Germinal center (tissue), 1 donor: Measurements from ENCODE around the gene LRRC2.
"Not testable (repeated sequence)": the region's sequence is repeated elsewhere in the genome, so short reads cannot be mapped to it uniquely, and the experiment has no call there.

ENCODE experiments used
- DNase-seq: peaks from one replicate; pipeline ENCODE4 v3.0.0; 2012; ENCODE audit warnings: mixed read lengths, low spot score

LRRC2 gene, protein sequence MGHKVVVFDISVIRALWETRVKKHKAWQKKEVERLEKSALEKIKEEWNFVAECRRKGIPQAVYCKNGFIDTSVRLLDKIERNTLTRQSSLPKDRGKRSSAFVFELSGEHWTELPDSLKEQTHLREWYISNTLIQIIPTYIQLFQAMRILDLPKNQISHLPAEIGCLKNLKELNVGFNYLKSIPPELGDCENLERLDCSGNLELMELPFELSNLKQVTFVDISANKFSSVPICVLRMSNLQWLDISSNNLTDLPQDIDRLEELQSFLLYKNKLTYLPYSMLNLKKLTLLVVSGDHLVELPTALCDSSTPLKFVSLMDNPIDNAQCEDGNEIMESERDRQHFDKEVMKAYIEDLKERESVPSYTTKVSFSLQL

DNA sequence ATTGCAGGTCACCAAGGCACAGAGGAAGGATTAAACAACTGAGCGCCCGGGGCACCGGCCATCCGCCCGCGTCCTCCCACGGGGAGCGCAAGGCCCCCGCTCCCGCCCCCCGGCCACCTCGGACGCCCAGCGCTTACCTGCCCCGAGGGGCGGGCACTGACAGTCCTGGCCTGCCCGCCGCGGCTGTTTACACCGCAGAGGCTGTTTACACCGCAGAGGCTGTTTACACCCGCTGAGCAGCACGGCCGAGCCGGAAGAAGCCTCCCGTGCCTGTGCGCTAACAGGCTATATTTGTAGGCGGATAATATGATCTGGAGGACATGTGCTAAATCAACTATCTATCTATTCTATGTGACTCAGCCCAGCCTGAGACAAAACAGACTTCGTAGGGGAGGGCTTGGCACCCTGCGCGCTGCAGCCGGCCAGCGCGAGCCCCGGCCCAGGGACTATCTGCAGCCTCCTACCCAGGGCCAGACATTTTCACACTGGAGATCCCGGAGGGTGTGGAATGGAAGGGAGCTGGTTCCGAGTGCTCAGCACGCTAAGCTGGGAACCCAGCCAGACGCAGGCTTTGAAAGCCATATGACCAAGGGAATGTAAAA, at the start of gene LRRC2:
Gene LRRC2 (minus strand): TSS at position 263 of the 602 bp plus-strand sequence. CDS start 14,711 bp downstream, outside the sequence.
- no peak for DNase-seq

DNA sequence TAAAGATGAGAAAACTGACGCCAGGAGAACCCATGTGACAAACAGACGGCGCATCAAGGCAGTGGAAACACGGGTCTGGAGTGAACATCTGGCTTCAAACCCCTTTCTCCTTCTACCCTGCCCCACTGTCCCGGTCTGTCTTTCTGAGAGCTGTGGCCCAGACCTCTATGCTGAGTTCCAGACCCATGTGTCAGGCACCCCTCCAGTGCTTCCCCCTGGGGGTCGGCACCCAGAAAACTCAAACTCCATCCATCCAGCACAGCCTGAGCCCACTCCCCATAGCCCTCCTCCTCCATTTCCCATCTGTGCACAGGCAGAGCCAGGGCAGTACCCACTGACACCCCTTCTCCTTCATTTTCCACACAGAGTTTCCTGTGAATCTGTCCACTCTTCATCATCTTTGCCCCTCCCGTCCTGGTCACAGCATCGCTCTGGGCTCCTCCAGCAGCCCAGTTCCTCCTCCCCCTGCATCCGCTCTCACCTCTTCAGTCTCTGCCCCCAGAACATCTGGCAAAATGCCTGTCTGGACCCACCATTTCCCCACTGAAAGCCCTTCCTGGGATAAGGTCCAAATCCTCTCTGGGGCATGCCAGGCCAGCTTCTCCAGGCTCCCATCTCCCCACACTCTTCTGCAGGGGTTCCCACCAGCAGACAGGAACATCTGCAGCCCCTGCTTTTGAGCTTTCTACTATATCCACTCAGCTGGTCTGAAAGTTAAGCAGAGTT, 49.1 kb upstream of the LRRC2 start:
- no peak for DNase-seq

DNA sequence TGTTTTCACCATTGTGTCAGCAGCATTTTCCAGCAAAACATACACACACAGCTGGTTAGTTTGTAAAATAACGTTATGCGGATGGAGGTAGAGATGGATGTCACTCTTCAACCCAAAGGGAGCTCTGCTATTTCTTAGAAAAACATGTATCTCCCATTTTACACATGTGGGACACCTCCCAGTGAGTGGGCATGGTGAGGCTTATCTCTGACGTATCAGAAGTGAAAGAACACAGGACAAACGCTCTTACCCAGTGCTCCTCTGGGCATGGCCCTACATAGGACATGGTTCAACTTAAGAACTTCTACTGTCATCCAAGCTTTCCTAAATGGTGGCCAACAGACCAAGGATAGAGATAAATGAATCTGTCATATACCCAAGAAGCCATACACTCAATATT, 48.3 kb upstream of the LRRC2 start:
- DNase-seq, result no peak

DNA sequence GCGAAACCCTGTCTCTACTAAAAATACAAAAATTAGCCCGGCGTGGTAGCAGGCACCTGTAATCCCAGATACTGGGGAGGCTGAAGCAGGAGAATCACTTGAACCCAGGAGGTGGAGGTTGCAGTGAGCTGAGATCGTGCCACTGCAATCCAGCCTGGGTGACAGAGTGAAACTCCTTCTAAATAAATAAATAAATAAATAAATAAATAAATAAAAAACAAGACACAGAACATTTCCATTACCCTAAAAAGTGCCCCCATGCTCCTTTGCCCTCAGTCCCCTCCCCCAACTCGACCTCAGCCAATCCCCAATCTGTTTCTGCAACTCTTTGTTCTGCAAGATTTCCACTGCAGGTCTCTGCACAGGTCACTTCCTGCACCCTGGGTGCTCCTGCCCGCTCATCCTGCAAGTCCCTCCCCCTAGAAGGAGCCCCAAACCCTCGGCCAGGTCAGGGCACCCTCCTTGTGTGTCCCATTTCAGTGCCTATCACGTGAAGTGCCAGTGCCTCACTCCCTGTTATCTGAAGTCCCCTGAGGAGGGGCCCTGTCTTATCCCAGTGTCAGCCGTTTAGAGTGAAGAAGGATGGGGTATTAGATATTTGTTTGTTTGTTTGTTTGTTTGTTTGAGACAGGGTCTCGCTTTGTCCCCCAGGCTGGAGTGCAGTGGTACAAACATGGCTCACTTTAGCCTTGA, 47.4 kb upstream of the LRRC2 start:
- no peak for DNase-seq

DNA sequence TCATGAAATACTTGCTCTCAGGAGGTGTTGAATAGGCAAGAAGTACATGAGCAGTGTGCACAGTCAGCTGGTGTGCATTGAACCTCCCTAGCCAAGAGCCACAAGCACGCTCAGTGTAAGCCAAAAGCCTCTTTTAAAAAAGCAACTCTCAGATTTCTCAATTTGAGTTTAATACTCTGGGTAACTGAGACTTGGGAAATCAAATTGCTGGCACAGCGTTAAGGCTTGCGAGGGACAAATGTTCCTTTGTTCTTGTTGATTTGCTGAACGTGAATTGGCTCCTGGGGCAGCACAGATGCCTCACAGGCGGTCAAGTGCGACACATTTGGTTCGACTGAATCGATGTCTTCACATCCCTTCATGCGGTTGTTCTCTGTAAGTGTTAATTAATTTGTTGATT, 46.2 kb upstream of the LRRC2 start, which contains the start of gene FAM240A:
Gene FAM240A (plus strand): TSS at position 202 of the 400 bp plus-strand sequence. CDS start 159 bp downstream, at position 361.
- no peak for DNase-seq

DNA sequence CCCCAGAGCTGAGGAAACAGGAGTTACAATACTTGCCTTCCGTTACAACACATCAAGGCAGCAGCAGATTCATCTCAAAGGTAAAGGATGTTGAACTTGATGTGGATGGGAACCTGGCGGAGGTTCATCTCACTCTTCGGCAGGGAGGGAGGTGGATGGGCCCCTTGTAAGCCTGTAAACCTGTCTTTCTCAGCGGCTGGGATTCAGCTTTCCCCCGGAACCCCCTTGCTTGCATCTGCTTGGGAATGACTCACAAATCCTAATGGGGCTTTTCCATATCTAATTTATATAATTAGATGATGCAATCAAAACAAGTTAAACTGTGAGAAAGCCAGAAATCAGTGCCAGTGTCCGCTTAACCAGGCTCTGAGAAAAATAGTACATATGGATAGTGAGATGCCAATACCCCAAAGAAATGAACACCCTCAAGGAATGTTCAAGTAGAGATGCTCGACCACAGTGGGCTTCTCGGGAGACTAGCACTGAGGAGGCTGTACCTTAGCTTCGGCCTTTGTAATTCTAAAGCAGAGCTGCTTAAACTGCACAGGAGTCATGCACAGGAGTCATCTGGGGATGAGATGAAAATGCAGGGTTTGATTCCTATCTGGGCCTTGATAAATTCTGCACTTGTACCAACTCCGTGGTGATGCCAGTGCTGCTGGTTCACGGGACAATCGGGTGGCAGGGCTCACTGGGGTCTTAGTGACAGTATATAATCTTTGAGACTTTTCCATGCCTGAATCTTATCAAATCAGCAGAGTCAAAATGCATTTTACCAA, 44.0 kb upstream of the LRRC2 start:
- no peak for DNase-seq

DNA sequence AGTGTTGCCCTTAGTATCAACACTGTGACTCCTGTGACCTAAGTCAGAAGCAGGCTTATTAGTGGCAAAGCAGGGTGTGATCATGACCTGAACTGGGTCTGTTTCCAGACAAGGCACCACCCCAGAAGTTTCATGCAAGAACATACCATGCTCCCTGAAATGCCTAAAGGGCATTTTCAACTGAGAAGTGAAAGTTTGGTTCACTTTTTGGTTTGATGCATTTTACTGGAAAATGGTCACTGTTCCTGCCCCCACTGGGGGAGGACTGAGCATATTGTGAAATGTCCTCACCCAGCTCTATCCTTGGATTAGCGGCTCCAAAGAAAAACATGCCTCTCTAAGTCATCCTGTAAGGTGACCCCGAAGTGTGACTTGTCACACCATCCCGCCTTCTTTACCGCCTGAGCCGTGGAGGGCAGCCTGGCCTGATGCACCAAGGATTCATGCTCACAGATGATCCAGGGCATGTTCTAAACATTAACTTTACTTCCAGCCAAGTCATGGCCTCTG, 43.2 kb upstream of the LRRC2 start:
- no peak for DNase-seq

DNA sequence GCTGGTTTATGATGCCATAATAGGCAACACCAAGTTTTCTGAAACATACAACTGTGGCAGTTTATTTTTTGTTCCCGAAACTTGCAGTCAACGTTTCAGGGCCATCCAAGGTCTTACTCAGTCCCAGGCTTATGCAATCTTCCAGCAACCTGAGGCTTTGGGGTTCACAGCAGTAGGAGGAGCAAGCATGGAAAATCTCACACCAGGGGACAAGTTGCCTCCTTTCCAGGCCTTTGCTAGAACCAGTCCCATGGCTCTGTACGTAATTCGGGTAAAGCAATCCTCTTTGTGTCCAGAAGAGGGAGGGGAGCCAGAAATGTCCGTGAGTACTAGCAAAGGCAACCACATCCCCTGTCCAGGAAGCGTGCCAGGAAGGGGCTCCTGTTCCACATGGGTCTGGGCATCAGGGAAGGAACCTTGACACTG, 41.5 kb upstream of the LRRC2 start:
- no peak for DNase-seq

DNA sequence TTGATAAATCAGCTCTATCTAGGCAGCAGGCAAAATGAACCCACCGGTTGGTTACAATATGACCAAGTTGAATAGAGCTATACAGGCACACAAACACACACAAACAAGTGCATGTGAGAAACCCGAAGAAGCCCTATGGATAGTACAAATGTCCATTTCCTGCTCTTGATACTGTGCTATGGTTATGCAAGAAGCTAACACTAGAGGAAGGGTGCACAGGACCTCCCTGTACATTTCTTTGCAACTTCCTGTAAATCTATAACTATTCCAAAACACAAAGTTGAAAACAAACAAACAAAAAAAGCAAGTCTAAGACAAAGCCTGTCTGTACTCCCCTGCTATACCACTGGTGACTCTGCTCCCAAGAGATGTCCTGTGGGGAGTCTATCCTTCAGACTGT, 38.0 kb upstream of the LRRC2 start:
- no peak for DNase-seq

DNA sequence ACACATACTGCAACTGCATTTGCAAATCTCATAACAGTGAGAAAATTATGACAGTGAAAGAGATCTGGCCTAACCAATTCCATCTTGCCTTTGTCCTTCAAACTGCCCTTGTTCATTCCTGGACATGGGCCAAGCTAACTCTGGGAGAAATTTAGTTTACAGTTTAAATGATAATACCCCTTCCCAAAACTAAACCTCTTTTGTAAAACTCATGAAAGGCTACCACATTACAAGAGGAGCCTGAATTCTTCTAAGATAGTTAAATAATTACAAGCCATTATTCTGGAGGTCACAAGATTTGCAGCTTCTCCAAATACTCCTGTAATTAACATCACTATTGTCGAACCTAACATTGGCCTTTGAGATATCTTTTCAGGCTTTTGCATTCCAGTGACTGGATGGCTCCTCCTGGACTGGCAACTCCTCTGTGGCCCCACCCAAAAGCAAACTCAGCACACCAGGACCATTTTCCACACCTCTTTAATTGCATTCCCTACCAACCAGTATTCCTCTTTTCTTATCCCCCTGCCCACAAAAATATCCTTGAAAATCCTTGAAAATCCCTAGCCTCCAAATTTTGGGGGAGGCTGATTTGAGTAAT, 37.4 kb upstream of the LRRC2 start:
- no peak for DNase-seq

DNA sequence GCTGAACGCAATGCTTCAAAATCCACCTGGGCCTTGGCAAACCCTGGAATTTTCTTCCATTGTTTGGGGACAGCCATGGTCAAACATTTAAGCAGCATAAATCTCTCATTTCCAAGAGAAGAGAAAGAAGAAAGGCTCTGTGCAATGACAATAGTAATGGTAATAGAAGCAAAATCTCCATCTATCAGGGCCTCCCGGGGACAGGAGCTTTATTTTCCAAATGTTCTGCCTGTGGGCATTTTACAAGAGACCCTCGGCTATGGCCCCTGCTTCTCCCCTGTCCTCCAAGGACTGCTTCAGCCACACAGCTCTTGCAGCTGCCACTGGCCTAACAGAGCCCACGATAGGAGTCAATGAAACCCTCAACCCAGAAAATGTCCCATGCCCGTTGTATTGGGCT, 33.5 kb upstream of the LRRC2 start:
- no peak for DNase-seq

DNA sequence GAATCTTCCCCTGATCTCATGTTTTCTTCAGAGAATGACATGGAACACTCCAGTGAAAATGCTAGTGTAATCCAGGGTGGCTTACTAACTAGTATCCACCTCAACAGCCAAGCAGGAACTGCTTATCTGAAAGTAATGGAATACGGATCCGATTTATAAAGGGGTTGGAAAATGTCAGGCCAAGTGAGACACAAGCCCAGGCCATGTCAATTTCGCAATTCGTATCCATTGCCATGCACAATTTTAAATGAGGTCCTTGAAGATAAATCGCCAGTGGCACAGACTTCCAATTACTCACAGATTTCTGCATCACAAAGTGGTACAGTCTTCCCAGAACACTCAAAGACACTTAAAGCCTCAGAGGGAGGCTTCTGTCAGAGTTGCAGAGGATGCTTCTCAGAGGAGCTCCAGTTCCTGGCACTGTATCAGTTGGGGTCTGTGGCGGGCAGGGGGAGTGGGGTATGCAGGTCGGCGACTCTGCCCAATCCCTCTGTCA, 29.8 kb upstream of the LRRC2 start:
- no peak for DNase-seq

DNA sequence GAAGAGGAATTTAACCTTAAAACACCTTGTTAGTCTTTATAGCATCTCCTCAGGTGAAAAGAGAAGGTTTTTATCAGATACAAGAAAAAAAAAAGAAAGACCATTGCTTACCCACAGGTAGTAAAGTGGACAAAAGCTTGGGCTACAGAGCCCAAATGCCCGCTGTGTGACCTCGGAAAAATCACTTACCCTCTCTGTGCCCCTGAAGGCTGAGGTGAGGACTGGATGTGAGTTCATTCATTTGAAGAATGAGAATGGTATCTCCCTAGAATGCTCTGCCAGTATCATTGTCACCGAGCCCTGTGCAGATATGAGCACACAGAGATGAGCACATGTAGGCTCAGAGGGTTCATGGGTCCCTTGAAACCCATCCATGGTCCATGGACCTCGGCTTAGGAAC, 28.6 kb upstream of the LRRC2 start:
- no peak for DNase-seq

DNA sequence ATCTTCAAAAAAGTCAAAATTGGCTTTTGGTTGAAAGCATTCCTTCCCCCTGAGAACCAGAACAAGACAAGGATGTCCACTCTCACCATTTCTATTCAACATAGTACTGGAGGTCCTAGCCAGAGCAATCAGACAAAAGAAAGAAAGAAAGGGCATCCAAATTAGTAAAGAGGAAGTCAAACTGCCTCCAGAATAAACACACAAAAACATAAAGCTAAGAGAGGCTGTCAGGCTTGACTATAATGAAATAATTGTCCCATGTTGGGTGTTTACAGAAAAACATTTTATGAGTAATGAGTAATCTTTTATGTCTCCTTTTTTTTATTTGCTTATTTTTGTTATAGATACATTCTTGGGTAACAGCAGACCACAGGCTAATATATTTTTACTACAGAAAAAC, 27.9 kb upstream of the LRRC2 start:
- DNase-seq, result no peak

DNA sequence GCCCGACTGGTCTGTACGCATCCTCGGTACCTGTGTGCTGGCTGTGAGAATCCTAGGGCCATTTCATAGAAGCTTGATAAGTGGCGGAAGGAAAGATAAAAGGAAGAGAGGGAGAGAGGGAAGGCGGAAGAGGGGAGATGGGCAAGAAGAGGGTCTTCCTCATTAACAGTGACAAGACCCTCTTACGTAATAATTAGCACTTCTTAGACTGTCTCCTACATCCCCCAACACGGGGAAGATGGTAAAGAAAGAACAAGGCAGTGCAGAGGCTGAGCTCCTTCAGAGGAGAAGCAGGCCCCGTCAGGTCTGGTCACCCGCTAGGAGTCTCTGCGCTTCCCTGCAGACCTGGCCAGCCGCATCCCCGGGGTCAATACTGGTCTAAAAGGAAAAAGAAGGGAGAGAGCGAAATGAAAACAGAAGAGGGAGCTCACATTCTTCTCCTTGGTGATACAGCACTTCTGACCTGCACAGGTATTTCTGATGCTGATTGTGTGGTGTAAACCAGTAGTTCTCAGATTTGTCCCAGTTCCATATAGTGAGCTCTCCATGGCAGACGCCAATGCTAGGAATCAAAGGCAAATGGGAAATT, 27.3 kb upstream of the LRRC2 start:
- DNase-seq, result no peak

DNA sequence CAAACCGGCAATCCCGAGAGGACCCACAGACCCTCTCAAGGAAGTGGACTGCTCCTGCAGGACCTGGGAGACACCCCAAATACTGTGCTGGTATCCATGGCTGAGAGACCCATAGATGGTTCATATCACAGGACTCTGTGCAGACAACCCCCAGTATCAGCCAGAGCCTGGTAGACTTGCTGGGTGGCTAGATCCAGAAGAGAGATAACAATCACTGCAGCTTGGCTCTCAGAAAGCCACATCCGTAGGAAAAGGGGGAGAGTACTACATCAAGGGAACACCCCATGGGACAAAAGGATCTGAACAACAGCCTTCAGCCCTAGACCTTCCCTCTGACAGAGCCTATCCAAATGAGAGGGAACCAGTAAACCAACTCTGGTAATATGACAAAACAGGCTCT, 21.2 kb upstream of the LRRC2 start:
- DNase-seq, result not testable (repeated sequence)

DNA sequence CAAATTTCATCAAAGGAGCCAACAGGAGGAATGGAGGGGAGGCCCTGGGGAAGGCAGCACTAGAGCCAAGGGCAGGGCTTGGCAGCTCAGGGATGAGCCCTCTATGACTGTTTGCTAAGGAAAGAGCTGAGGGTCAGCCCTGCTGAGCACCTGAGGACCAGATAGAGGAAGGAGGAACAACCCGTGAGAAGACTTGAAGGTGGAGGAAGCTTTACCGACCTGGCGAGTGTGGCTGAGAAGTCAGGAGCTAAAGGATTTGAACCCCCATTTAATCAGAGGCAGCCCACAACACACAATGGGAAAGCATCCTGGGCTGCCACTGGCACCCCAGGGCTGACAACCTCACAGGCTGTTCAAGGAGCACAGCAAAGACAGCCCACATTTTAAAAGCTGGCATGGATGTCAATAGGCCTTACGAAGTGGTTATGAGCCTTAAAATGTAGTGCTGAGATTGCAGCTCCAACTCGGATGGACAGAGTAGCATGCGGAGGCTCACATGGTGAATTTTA, 20.7 kb upstream of the LRRC2 start:
- DNase-seq, result no peak

DNA sequence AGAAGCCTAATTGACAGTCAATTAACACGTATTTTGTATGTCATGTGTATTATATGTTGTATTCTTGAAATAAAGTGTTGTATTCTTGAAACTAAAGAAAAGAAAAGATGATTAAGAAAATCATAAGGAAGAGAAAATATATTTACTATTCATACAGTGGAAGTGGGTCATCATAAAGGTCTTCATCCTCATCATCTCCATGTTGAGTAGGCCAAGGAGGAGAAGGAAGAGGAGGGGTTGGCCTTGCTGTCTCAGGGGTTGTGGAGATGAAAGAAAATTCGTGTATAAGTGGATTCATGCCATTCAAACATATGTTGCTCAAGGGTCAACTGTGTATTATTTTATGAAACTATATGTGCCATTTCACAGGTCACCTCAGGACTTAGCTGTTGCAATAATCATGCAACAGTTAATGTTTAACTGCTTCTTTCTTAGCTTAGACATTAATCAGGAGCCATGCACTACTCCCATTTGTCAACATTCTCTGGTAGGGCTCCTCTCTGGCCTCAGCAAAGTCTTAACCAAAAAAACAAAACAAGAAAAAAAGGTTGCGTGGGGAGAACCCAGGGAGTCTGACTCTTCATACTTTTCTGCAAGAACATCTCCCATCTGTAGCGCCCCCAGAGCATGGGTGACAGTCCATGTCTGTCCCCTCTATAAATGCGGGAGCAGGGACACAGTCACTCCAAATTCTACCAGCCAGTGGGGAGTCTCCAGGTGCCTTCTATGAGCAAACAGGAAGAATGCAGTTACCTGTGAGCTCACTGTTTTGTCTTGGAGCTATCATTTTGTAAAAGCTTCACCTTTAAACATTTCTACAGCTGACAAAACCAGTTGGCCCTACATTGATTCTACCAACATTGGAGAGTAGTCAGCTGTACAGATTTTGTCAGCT, 19.9 kb upstream of the LRRC2 start:
- DNase-seq, result no peak
